H1 (cell line): ENCODE data around the gene SIRT3. TPM values are rescaled to one million over a fixed set of nuclear protein-coding genes. Genes with fewer than 3 reads are reported as not detected.

ENCODE experiments used
- TAF1 ChIP-seq: IDR thresholded peaks from 2 replicates; pipeline ENCODE4 v1.6.1; 2011; ENCODE audit warnings: mild to moderate bottlenecking, low read depth, low read length
- polyA plus RNA-seq, 7 experiments: library from polyadenylated mRNA; depleted of rRNA in 3 of 7; stranded (reverse) in 5 of 7; unstranded in 2 of 7; fragments of >200 nt in 5 of 7; fragments of 200-250 nt in 2 of 7; gene quantifications; 1 replicate in 5 of 7; 2 replicates in 1 of 7; 4 replicates in 1 of 7; pipeline versions ENCODE4 v1.2.1 to v1.2.3, GENCODE V29; 2011 to 2013; ENCODE audit warnings: missing spikeins in 2 of 7, mixed read lengths in 2 of 7
- total RNA-seq: library from RNA; stranded (reverse); fragmentation: NEBNext Ultra II Directional; extraction: Animal tissue kit (Norgen Biotek cat#: 25700); gene quantifications from 2 replicates; pipeline ENCODE4 v1.2.1, GENCODE V29; 2021
- TF ChIP-seq, protein P1 (sequence below), 3 experiments: IDR thresholded peaks; 1 replicate in 2 of 3; 2 replicates in 1 of 3; pipeline versions ENCODE4 v1.5.1 to v1.6.1; 2011; ENCODE audit warnings: low read length in 3 of 3, mild to moderate bottlenecking in 3 of 3, inconsistent platforms in 2 of 3, low read depth in 1 of 3, moderate library complexity in 1 of 3; ENCODE audit not compliant: insufficient read depth in 1 of 3; ENCODE audit errors: control extremely low read depth in 1 of 3

Gene SIRT3
- total and polyA plus RNA-seq, 2 of the 8 experiments (the other 6 are each of a cell fraction or from before 2014, with no cell fraction given) = 14.3 to 21.6 TPM

DNA sequence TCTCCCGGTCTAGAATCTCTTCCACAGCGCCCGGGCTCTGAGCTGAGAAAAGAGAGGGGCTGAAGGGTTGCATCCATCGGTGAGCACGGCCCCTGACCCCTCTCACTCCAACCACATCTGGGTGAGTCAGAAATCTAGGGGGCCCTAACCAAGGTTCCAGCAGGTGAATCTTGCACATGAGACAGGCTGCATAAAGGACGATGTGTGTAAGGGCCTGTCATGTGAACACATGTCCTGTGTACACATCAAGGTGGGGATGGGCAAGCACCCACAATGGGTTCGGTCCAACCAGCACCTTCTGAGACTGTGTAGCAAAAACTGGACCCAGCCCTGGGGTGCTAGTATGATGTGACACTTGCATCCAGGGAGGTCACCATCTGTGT, 30.1 kb downstream of the SIRT3 start (continued):
- TF ChIP-seq, protein P1, sequence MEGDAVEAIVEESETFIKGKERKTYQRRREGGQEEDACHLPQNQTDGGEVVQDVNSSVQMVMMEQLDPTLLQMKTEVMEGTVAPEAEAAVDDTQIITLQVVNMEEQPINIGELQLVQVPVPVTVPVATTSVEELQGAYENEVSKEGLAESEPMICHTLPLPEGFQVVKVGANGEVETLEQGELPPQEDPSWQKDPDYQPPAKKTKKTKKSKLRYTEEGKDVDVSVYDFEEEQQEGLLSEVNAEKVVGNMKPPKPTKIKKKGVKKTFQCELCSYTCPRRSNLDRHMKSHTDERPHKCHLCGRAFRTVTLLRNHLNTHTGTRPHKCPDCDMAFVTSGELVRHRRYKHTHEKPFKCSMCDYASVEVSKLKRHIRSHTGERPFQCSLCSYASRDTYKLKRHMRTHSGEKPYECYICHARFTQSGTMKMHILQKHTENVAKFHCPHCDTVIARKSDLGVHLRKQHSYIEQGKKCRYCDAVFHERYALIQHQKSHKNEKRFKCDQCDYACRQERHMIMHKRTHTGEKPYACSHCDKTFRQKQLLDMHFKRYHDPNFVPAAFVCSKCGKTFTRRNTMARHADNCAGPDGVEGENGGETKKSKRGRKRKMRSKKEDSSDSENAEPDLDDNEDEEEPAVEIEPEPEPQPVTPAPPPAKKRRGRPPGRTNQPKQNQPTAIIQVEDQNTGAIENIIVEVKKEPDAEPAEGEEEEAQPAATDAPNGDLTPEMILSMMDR (IDR thresholded peaks at IDR 0.05; ENCODE audit: control extremely low read depth in 1 of 3, insufficient read depth in 1 of 3, low read depth in 1 of 3, low read length in 3 of 3) = no peak
- TF ChIP-seq TAF1 = no peak
- TF ChIP-seq, all 59 proteins: peak for 0
